GM12864 (cell line): ENCODE results near the gene SMYD3.

Experiments
- DNase-seq: peaks from one replicate; pipeline ENCODE4 v3.0.0-alpha.2; 2011; ENCODE audit warnings: low read depth
- H3K4me3 ChIP-seq: 2 replicates; pipeline ENCODE4 v1.5.1; 2011; ENCODE audit warnings: mild to moderate bottlenecking, low read depth, low read length, control low read depth
- CTCF ChIP-seq: IDR thresholded peaks from 2 replicates; pipeline ENCODE4 v1.5.1; 2011; ENCODE audit warnings: low read depth, mild to moderate bottlenecking, moderate library complexity, low read length, control low read depth, inconsistent platforms; ENCODE audit errors: missing control alignments

Gene SMYD3

GRCh38 chr1:246540738-246541491 lies 33.8 kb upstream of the SMYD3 start:
- DNase-seq, result no peak
- TF ChIP-seq CTCF, result no peak
- no peak overlapping the region for H3K4me3 ChIP-seq

- H3K4me3 ChIP-seq, result no peak overlapping the region
- TF ChIP-seq CTCF, result no peak
- no peak for DNase-seq
Measured at GRCh38 chr1:246537887-246538286, 30.8 kb upstream of the SMYD3 start.

- no peak overlapping the region for H3K4me3 ChIP-seq
- no peak for TF ChIP-seq CTCF
- DNase-seq, result no peak
Measured at GRCh38 chr1:246537441-246537840, 30.4 kb upstream of the SMYD3 start.

- no peak for DNase-seq
- TF ChIP-seq CTCF, result no peak
- H3K4me3 ChIP-seq, result no peak overlapping the region
Measured at GRCh38 chr1:246534114-246534513, 27.0 kb upstream of the SMYD3 start.

- no peak for TF ChIP-seq CTCF
Measured at GRCh38 chr1:246533371-246533905, 26.4 kb upstream of the SMYD3 start.

GRCh38 chr1:246532519-246532918 lies 25.4 kb upstream of the SMYD3 start:
- no peak for TF ChIP-seq CTCF
- no peak for DNase-seq
- no peak overlapping the region for H3K4me3 ChIP-seq

More at GRCh38 chr1:246533371-246533905, 26.4 kb upstream of the SMYD3 start:
- no peak overlapping the region for H3K4me3 ChIP-seq
- DNase-seq, result no peak

GRCh38 chr1:246530482-246530881 lies 23.4 kb upstream of the SMYD3 start:
- TF ChIP-seq CTCF, result no peak

More at GRCh38 chr1:246530482-246530881, 23.4 kb upstream of the SMYD3 start:
- DNase-seq, result no peak
- no peak overlapping the region for H3K4me3 ChIP-seq
